Fibroblast of pulmonary artery (primary cell): ENCODE results near the gene ARHGAP9.
A peak's percentile ranks its signal among the peaks of the same experiment; 100 is the strongest.

Experiments used
- DNase-seq: peaks from one replicate; pipeline ENCODE4 v3.0.0-alpha.2; 2010; ENCODE audit warnings: low read depth
- H3K4me3 ChIP-seq: replicated peaks from 2 replicates; pipeline ENCODE4 v1.5.1; 2011; ENCODE audit warnings: low read depth, mild to moderate bottlenecking, control low read depth, low read length, moderate library complexity
- CTCF ChIP-seq: IDR thresholded peaks from 2 replicates; pipeline ENCODE4 v1.5.1; 2011; ENCODE audit warnings: mild to moderate bottlenecking, control low read depth, low read length, inconsistent platforms; ENCODE audit errors: missing control alignments

ARHGAP9 gene

GRCh38 chr12:57462912-57463253 lies 16.8 kb downstream of the ARHGAP9 start:
- H3K4me3 ChIP-seq, result no peak overlapping the region
- no peak for TF ChIP-seq CTCF
- no peak for DNase-seq

- TF ChIP-seq CTCF, result peak; percentile 98
- DNase-seq, result peak; percentile 90
- peak overlapping the region; percentile 66 for H3K4me3 ChIP-seq
Measured at GRCh38 chr12:57462251-57462911, 17.3 kb downstream of the ARHGAP9 start.

- DNase-seq, result no peak
Measured at GRCh38 chr12:57461917-57462250, 17.8 kb downstream of the ARHGAP9 start.

GRCh38 chr12:57461276-57461916 lies 18.3 kb downstream of the ARHGAP9 start:
- no peak for TF ChIP-seq CTCF
- peak overlapping the region; percentile 66 for H3K4me3 ChIP-seq
- peak; percentile 37 for DNase-seq

More at GRCh38 chr12:57461917-57462250, 17.8 kb downstream of the ARHGAP9 start:
- H3K4me3 ChIP-seq, result peak overlapping the region; percentile 66
- no peak for TF ChIP-seq CTCF

- H3K4me3 ChIP-seq, result peak overlapping the region; percentile 66
- DNase-seq, result no peak
- no peak for TF ChIP-seq CTCF
Measured at GRCh38 chr12:57460841-57461275, 18.8 kb downstream of the ARHGAP9 start.

- DNase-seq, result no peak
- no peak for TF ChIP-seq CTCF
- peak overlapping the region; percentile 79 for H3K4me3 ChIP-seq
Measured at GRCh38 chr12:57460468-57460784, 19.2 kb downstream of the ARHGAP9 start.

- no peak for TF ChIP-seq CTCF
- peak within 1 kb of the TSS; percentile 79 for H3K4me3 ChIP-seq
- peak; percentile 33 for DNase-seq
Measured at GRCh38 chr12:57459750-57460467, 19.8 kb downstream of the ARHGAP9 start, which contains the start of gene GLI1. Gene GLI1 (plus strand): TSS chr12:57459785. CDS start chr12:57463692, 3,907 bp downstream.
